Sigmoid colon (tissue), 4 donors: ENCODE results near the gene ZNG1B.
"Not testable (repeated sequence)": the region's sequence is repeated elsewhere in the genome, so short reads cannot be mapped to it uniquely, and the experiment has no call there.

Experiments used
- EP300 ChIP-seq, 4 donors: sonication (generic); formaldehyde crosslinking; IDR thresholded peaks; one replicate each; pipeline ENCODE4 v1.6.1; 2017; ENCODE audit warnings: antibody characterized with exemption in 4 of 4
- TF ChIP-seq, protein P1 (sequence below), 4 experiments: fragments of 450-650 bp in 3 of 4; fragments of 200-600 bp in 1 of 4; IDR thresholded peaks; one replicate each; pipeline ENCODE4 v1.5.1; 2016 to 2019; ENCODE audit warnings: antibody characterized with exemption in 4 of 4, mild to moderate bottlenecking in 3 of 4, moderate library complexity in 2 of 4

DNA sequence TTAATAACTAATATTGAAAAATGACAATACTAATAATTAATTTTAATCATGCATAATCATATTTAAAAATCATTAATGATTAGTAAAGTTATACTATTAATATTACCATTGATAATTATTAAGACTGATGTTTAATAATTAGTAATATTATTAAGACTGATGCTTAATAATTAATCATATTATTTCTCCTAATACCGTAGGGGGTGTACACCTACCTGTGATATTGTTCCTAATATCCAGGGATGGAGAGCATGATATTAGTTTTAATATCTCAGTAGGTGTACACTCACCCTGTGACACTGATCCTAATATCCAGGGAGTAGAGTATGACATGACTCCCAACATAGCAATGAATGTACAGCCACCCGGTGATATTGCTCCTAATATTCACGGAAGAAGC is 73.4 kb downstream of the ZNG1B start:
- TF ChIP-seq EP300 (IDR thresholded peaks at IDR 0.05), result not testable (repeated sequence)
- TF ChIP-seq, protein P1, sequence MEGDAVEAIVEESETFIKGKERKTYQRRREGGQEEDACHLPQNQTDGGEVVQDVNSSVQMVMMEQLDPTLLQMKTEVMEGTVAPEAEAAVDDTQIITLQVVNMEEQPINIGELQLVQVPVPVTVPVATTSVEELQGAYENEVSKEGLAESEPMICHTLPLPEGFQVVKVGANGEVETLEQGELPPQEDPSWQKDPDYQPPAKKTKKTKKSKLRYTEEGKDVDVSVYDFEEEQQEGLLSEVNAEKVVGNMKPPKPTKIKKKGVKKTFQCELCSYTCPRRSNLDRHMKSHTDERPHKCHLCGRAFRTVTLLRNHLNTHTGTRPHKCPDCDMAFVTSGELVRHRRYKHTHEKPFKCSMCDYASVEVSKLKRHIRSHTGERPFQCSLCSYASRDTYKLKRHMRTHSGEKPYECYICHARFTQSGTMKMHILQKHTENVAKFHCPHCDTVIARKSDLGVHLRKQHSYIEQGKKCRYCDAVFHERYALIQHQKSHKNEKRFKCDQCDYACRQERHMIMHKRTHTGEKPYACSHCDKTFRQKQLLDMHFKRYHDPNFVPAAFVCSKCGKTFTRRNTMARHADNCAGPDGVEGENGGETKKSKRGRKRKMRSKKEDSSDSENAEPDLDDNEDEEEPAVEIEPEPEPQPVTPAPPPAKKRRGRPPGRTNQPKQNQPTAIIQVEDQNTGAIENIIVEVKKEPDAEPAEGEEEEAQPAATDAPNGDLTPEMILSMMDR (IDR thresholded peaks at IDR 0.05), result not testable (repeated sequence)
